Measurements from ENCODE around the gene TGM1.
A peak's percentile ranks its signal among the peaks of the same experiment; 100 is the strongest.

DNA sequence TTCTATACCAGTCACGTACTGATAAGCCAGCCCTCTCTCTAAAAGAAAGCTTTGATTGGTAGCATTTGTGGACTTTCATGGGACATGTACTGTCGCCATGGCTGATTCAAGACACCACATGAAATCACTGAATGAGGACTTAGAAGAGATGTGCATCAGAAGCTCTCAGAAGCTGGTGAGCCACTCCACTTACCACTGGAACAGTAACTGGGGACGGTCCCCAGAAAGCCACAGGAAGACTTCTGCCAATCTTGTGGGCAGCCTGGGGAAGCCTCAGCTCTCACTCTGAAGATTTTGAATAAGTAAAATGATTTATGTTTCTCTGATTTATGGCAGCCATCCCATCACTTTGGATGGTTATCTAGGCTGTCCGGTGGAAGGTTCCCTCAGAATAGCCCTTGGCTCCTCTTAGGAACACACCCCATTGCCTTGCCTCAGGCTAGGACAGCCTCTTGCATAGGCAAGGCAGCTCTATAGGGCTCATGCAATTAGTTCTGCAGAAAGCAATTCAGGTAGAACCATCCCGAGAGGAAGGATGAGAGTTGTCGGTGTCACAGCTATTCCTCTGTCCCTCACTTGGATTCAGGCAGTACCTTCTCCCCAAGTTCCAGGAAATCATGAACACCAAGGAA lies 26.8 kb upstream of the TGM1 start:
- TF ChIP-seq RCOR1 (conservative IDR thresholded peaks at IDR 0.05; ENCODE audit: low read depth, low read length) (no peak), CHD1 (IDR thresholded peaks at IDR 0.05; ENCODE audit: low read depth, low read length) (no peak), FOS (IDR thresholded peaks at IDR 0.05; ENCODE audit: borderline replicate concordance, extremely low read depth, insufficient read length) (no peak), CHD2 (IDR thresholded peaks at IDR 0.05; ENCODE audit: borderline replicate concordance, low read depth, low read length) (no peak), EZH2 (IDR thresholded peaks at IDR 0.05; ENCODE audit: borderline replicate concordance, control insufficient read depth, low read depth, low read length) (no peak), SRF (IDR thresholded peaks at IDR 0.05; ENCODE audit: low read depth in 2 of 2, low read length in 2 of 2) (no peak), FOXM1 (IDR thresholded peaks at IDR 0.05; ENCODE audit: low read depth, low read length) (no peak), ETV6 (conservative IDR thresholded peaks at IDR 0.05 in 1 of 2, IDR thresholded peaks at IDR 0.05 in 1 of 2; ENCODE audit: borderline replicate concordance in 1 of 2, low read depth in 1 of 2) (no peak), BHLHE40 (IDR thresholded peaks at IDR 0.05; ENCODE audit: borderline replicate concordance in 1 of 2, low read depth in 2 of 2, low read length in 1 of 2) (peak in 1 of 2 experiments; percentile 7; a peak in 1 of 4 replicates), MYC (IDR thresholded peaks at IDR 0.05; ENCODE audit: insufficient read depth, insufficient read length, insufficient replicate concordance, low read length, severe bottlenecking) (no peak), RFX5 (IDR thresholded peaks at IDR 0.05; ENCODE audit: low read depth, low read length) (no peak), SP1 (IDR thresholded peaks at IDR 0.05; ENCODE audit: low read depth, low read length) (no peak)
- TF ChIP-seq, protein P1, sequence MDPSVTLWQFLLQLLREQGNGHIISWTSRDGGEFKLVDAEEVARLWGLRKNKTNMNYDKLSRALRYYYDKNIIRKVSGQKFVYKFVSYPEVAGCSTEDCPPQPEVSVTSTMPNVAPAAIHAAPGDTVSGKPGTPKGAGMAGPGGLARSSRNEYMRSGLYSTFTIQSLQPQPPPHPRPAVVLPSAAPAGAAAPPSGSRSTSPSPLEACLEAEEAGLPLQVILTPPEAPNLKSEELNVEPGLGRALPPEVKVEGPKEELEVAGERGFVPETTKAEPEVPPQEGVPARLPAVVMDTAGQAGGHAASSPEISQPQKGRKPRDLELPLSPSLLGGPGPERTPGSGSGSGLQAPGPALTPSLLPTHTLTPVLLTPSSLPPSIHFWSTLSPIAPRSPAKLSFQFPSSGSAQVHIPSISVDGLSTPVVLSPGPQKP (IDR thresholded peaks at IDR 0.05; ENCODE audit: low read depth, low read length) = no peak
- TF ChIP-seq, protein P2, sequence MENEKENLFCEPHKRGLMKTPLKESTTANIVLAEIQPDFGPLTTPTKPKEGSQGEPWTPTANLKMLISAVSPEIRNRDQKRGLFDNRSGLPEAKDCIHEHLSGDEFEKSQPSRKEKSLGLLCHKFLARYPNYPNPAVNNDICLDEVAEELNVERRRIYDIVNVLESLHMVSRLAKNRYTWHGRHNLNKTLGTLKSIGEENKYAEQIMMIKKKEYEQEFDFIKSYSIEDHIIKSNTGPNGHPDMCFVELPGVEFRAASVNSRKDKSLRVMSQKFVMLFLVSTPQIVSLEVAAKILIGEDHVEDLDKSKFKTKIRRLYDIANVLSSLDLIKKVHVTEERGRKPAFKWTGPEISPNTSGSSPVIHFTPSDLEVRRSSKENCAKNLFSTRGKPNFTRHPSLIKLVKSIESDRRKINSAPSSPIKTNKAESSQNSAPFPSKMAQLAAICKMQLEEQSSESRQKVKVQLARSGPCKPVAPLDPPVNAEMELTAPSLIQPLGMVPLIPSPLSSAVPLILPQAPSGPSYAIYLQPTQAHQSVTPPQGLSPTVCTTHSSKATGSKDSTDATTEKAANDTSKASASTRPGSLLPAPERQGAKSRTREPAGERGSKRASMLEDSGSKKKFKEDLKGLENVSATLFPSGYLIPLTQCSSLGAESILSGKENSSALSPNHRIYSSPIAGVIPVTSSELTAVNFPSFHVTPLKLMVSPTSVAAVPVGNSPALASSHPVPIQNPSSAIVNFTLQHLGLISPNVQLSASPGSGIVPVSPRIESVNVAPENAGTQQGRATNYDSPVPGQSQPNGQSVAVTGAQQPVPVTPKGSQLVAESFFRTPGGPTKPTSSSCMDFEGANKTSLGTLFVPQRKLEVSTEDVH (IDR thresholded peaks at IDR 0.05; ENCODE audit: low read depth, partially characterized antibody) = no peak
